GM19324 (cell line): ENCODE measurements around the gene TMIE.

Source experiments
- ATAC-seq: cut with Tn5 transposase; IDR thresholded peaks from one replicate; pipeline ENCODE4 v1.9.1; 2021; ENCODE audit warnings: mild to moderate bottlenecking, moderate library complexity; ENCODE audit not compliant: unreplicated experiment, low FRiP score

TMIE gene

DNA sequence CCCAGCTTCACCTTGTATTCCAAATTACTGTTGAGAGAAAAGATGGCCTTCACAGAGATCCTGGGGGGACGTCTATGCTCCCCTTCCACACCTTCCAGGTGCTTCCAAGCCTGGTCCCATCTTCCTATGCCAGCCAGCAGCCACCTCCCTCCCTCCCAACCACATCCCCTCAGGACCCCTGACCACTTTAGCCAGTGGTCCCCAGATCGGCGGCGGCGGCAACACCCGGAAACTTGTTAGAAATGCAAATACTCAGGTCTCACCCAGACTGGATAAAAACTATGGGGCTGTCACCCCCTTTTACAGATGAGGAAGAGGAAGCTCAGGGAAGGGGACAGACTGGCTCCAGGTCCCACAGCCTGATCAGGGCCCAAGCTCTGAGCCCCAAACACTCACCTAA is 54.5 kb downstream of the TMIE start:
- ATAC-seq = no peak

DNA sequence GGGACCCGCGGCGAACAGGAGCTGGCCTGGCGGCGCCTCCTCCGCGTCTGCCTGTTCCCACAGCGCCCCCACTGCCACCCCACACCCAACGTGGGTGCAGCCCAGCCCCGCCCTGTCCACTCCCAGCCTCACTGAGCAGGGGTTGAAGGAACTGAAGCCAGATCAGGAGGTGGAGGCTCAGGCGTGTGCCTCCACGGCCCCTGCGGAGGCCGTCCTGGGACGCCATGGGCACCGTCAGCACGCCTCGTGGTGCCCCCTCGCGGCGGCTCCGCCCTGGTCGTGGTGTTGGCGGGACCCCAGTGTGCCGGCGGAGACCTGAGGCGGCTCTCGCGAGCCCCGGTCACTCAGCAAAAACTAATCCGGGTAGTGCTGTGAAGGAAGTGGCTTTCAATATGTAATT is 55.5 kb downstream of the TMIE start:
- no peak for ATAC-seq

DNA sequence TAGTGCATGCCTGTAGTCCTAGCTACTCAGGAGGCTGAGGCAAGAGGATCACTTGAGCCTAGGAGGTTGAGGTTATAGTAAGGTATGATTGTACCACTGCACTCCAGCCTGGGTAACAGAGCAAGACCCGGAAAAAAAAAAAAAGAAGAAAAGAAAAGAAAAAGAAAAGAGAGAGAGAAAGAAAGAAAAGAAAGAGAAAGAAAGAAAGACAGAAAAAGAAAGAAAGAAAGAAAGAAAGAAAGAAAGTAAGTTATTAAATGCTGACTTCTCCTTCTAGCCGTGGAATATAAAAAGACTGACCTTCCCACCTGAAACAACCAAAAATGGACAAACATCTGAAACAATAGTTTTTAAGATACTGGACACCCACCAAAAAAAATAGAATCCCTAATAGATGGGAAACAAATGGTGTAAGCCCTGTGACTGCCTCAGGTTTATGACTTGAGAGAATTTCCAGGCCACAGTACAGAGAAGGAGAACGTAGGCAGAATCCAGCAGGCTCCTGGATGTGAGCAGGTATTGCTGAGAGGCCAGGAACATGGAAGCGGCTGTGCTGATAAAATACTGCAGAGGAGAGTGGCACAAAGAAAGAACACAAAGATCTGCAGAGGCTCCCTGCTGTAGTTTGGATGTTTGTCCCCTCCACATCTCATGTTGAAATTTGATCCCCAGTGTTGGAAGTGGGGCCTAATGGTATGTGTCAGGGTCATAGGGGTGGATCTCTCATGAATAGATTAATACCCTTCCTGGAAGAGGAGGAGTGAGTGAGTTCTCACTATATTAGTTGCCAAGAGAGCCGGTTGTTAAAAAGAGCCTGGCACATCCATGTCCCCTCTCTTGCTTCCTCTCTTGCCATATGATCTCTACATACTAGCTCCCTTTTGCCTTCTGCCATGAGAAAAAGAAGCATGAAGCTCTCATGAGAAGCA is 58.3 kb downstream of the TMIE start:
- ATAC-seq = no peak
